Measurements from ENCODE around the gene TAL1.
A peak's percentile ranks its signal among the peaks of the same experiment; 100 is the strongest.

TAL1 gene

DNA sequence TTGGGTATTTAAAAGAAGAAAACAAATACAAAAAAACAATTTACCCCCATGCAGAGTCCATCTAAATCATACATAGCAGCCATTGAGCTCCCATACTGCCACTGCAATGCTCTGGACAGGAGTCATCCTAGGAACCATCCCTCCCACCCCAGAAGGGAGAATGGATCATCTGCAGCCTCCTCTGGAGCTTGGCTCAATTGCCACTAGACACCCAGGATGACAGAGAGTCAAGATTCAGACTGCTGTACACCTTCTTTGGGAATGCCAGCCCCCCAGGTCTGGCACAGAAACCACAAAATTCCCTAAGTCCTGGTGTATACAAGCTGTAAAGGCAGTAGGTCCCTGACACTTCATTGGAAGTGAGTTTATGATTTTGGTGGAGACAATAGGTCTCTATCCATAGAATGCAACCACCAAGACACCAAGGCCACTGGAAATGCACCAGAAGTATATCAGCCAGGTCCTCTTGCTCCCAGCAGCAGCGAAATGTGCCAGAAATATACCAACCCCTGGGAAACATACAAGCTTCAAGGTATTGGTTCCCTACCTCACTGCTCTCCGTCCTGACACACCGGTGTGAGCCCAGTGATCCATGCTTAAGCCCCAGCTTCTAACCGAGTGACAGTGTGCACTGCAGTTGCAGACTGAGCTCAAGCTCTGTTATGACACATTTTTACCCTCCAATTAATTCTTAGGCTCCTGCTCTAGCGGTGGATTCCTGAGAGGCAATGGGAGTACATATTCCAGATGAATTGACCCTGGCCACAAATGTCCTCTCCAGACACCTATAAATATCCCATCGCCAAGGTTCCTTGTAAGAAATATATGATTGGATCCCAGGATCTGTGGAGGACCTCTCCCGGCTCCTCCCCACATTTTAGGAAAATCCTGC lies 4.4 kb downstream of the TAL1 start:
- H3K27me3 ChIP-seq (ENCODE audit: control insufficient read depth, insufficient read depth, low read length) = peaks cover 95% of the 10 kb centered on the region
- no peak overlapping the region for H3K9ac ChIP-seq (ENCODE audit: low read depth, low read length)
- H3K9me3 ChIP-seq (ENCODE audit: control insufficient read depth, insufficient read depth, low read length) = no peaks in the 10 kb centered on the region
- peaks cover 15% of the 10 kb centered on the region for H3K4me1 ChIP-seq (ENCODE audit: control insufficient read depth, insufficient read depth, low read length)
- H3K4me3 ChIP-seq (ENCODE audit: low read depth, low read length) = peak overlapping the region; percentile 27
- H3K36me3 ChIP-seq (ENCODE audit: control insufficient read depth, insufficient read depth, low read length) = no peaks in the 10 kb centered on the region

DNA sequence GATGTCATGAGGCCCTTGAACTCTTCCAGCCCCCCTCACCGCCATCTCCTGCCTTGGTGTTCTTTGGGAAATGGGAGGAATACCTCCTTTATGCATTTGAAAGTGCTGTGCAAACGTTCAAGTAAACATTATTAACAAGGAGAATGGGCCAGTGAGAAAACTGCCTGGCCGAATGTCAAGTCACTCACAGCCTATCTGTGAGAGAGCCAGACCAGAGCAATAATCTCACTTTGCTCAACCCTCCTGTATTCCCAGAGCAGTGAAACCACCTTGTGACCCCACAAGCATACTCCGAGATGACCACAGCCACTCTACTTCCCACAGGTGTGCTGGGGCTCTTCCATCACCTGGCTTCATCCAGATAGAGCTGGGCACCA lies 5.2 kb downstream of the TAL1 start:
- Histone ChIP-seq H3K27me3 (ENCODE audit: control insufficient read depth, insufficient read depth, low read length) (peaks cover 96% of the 10 kb centered on the region), H3K36me3 (ENCODE audit: control insufficient read depth, insufficient read depth, low read length) (no peaks in the 10 kb centered on the region), H3K4me1 (ENCODE audit: control insufficient read depth, insufficient read depth, low read length) (peaks cover 15% of the 10 kb centered on the region), H3K9me3 (ENCODE audit: control insufficient read depth, insufficient read depth, low read length) (no peaks in the 10 kb centered on the region), H3K4me3 (ENCODE audit: low read depth, low read length) (peak overlapping the region; percentile 27), H3K9ac (ENCODE audit: low read depth, low read length) (no peak overlapping the region)

DNA sequence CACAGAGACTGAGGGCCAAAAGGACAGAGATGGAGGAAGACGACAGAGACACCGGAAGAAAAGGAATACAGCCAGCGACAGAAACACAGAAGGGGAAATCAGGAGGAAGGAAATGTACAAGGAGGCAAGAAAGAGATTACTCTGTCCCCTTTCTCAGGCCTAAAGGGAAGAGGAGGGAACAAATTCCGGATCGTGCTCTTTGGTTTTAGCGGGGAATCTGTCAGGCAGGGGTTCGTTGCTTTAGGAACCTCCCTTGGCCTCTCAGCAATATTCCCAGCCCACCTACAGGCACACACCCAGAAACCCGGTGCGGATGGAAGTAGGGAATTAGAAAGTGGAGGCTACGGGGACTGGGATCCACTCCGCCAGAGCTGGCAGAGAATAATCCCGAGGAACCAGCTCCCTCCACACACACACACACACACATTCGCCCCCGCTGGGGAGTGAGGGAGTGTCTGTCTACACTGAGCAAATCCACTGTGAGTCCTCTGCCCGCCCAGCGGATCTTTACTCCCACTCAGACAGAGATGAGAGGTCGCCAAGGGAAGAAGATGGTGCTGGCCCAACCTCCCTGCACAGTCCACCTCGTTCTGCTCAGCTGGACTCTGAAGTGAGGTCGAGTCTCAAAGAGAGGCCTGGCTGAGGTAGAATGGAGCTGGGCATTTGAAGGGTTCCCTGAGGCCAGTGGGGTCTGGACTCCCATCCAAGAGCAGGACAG lies 5.7 kb downstream of the TAL1 start:
- no peak overlapping the region for H3K9ac ChIP-seq (ENCODE audit: low read depth, low read length)
- H3K4me1 ChIP-seq (ENCODE audit: control insufficient read depth, insufficient read depth, low read length) = peaks cover 15% of the 10 kb centered on the region
- H3K27me3 ChIP-seq (ENCODE audit: control insufficient read depth, insufficient read depth, low read length) = peaks cover 96% of the 10 kb centered on the region
- no peaks in the 10 kb centered on the region for H3K36me3 ChIP-seq (ENCODE audit: control insufficient read depth, insufficient read depth, low read length)
- no peaks in the 10 kb centered on the region for H3K9me3 ChIP-seq (ENCODE audit: control insufficient read depth, insufficient read depth, low read length)
- H3K4me3 ChIP-seq (ENCODE audit: low read depth, low read length) = peak overlapping the region; percentile 34

DNA sequence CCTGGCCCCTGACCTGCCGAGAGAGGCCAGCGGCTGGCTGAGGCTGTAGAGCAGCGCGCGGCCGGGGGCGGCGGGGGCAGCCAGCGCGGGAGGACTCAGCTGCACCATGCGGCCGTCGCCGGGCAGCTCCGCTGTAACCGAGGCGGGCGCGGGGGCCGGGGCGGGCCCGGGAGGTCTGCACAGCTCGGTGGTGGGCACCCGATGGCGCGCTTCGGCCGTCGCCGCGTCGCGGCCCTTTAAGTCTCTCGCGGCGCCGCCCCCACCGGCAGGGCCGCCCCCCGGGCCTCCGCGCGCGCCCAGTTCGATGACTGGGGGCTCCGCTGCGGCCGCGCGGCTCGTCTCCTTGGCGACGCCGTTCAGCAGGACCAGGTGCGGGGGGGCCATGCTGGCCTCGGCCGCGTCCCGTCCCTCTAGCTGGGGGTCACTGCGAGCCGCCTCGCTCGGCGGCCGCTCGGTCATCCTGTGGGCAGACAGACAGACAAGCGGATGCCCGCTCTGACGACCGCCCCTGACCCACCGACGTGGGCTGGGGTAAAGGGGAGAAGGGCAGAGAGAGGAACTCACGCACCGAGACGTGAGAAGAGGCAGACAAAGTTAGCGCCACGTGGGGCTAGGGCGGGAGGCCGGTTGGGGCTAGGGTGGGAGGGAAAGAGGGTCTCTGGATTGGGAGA lies 6.5 kb downstream of the TAL1 start:
- Histone ChIP-seq H3K9ac (ENCODE audit: low read depth, low read length) (no peak overlapping the region), H3K4me1 (ENCODE audit: control insufficient read depth, insufficient read depth, low read length) (peaks cover 15% of the 10 kb centered on the region), H3K9me3 (ENCODE audit: control insufficient read depth, insufficient read depth, low read length) (no peaks in the 10 kb centered on the region), H3K4me3 (ENCODE audit: low read depth, low read length) (peak overlapping the region; percentile 34), H3K27me3 (ENCODE audit: control insufficient read depth, insufficient read depth, low read length) (peaks cover 97% of the 10 kb centered on the region), H3K36me3 (ENCODE audit: control insufficient read depth, insufficient read depth, low read length) (no peaks in the 10 kb centered on the region)

DNA sequence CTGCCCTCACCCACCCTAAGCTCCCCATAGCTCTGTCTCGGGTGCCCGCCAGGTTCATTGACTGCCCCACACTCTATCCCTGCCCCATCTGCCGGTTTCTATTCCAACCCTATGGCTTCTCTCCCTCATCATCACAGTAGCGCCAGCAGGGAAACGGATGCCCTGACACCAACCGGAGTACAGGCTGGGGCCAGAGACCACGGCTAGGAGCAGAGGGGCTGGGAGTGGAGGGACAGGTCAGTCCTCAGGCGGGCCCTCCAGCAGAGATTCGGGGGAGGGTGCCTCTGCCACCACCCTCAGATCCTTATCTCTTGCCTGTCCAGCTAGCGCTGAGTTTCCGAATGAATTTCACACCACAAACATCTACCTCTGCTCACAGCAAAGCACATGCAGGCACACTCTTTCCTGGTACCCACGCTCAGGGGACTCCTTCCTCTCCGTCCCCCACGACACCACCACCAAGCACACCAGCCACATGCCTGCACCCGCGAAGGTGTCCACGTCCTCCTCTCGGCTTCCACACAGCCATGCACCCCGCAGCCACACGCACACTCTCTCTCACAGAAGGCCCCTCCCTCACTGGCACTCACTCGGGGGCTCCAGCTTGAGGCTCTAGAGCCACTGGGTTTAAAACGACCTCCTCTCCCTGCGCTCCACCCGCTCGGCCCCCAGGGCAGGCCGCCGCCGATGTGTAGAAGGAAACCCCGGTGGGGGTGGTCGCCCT lies 7.2 kb downstream of the TAL1 start:
- Histone ChIP-seq H3K9ac (ENCODE audit: low read depth, low read length) (no peak overlapping the region), H3K4me1 (ENCODE audit: control insufficient read depth, insufficient read depth, low read length) (peaks cover 15% of the 10 kb centered on the region), H3K9me3 (ENCODE audit: control insufficient read depth, insufficient read depth, low read length) (no peaks in the 10 kb centered on the region), H3K4me3 (ENCODE audit: low read depth, low read length) (peak overlapping the region; percentile 39), H3K27me3 (ENCODE audit: control insufficient read depth, insufficient read depth, low read length) (peaks cover 97% of the 10 kb centered on the region), H3K36me3 (ENCODE audit: control insufficient read depth, insufficient read depth, low read length) (no peaks in the 10 kb centered on the region)

DNA sequence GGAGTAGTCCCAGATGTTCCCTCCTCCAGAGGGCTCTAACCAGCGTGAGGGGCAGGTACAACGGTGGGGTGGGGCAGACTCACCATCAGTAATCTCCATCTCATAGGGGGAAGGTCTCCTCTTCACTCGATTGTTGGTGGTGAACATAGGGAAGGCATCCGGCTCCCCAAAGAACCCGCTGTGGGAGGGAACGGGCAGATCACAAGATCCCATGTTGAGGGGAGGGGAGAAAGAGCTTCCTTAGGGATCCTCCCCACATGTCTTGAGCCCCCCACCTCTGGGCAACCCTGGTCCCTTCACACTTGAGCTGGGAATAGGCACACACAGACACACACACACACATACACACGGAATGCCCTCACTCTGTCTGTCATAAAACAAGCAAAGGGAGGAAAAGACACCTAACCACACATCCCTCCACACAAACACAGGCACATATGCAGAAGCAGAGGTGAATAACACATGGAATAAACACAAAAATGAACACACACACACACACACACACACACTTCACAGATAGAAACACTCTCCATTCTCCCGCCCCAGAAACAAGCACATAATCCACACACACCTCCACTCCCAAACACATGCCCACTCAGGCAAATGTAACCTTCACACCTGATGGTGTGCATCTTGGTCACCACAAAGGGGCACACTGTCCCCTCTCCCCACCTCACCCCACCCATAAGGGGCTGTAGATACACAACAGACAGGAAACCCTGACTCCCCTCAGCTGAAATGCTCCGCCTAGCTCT lies 7.9 kb downstream of the TAL1 start:
- no peaks in the 10 kb centered on the region for H3K9me3 ChIP-seq (ENCODE audit: control insufficient read depth, insufficient read depth, low read length)
- no peak overlapping the region for H3K9ac ChIP-seq (ENCODE audit: low read depth, low read length)
- H3K27me3 ChIP-seq (ENCODE audit: control insufficient read depth, insufficient read depth, low read length) = peaks cover 94% of the 10 kb centered on the region
- H3K4me3 ChIP-seq (ENCODE audit: low read depth, low read length) = peak overlapping the region; percentile 39
- no peaks in the 10 kb centered on the region for H3K36me3 ChIP-seq (ENCODE audit: control insufficient read depth, insufficient read depth, low read length)
- H3K4me1 ChIP-seq (ENCODE audit: control insufficient read depth, insufficient read depth, low read length) = peaks cover 12% of the 10 kb centered on the region

DNA sequence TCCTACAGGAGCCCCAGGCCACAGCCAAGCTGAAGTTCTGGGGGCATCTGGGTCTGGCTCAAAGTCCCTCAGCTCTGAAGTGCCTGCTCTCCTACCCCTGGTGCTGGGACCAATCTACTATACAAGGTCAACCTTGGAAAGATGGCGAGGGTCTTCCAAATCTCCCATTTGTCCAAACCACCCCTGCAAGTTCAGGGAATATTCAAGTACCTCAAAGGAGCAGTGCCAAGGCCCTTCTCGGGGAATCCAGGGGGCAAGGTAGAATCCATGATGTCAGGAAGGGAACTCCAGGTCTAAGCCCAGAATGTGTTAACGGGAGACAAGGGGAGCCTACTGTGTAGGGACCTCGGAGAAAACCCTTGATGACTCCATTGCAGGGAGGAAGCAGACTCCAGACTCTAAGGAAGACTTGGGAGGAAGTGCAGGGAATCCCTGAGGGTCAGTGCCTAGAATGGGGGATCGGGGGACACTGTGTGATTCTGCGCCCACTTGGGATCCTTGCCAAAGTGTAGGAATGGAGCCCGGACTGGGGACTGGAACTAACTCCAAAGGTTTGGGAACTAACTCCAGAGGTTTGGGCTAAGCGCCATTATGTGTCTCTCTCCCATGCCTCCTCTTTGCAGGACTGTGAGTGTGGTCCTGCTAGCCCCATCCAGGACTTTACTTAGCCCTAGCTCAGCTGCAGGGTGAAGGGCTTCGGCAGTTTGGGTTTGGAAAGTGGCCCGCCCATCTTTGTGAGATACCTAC lies 8.7 kb downstream of the TAL1 start:
- peaks cover 7% of the 10 kb centered on the region for H3K4me1 ChIP-seq (ENCODE audit: control insufficient read depth, insufficient read depth, low read length)
- no peak overlapping the region for H3K9ac ChIP-seq (ENCODE audit: low read depth, low read length)
- peak overlapping the region; percentile 39 for H3K4me3 ChIP-seq (ENCODE audit: low read depth, low read length)
- H3K27me3 ChIP-seq (ENCODE audit: control insufficient read depth, insufficient read depth, low read length) = peaks cover 94% of the 10 kb centered on the region
- no peaks in the 10 kb centered on the region for H3K9me3 ChIP-seq (ENCODE audit: control insufficient read depth, insufficient read depth, low read length)
- H3K36me3 ChIP-seq (ENCODE audit: control insufficient read depth, insufficient read depth, low read length) = no peaks in the 10 kb centered on the region

DNA sequence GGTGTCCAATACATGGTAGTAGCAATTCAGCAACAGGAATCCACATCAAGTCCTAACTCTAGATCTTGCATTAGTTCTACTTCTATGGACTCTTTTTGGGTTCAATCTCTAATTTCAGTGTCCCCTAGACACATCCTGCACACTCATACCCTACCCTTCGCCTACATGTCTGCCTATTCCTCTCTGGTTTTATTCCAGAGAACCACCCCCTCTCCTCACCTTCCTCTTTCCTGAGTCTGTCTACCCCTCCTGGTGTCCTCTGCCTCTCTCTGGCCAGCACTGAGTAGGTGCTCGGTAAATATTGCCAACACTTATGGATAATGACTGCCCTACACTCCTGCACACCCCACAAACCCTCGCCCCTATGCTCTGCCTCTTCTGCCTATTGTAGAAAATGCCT lies 9.5 kb downstream of the TAL1 start:
- Histone ChIP-seq H3K27me3 (ENCODE audit: control insufficient read depth, insufficient read depth, low read length) (peaks cover 94% of the 10 kb centered on the region), H3K4me3 (ENCODE audit: low read depth, low read length) (no peak overlapping the region)

DNA sequence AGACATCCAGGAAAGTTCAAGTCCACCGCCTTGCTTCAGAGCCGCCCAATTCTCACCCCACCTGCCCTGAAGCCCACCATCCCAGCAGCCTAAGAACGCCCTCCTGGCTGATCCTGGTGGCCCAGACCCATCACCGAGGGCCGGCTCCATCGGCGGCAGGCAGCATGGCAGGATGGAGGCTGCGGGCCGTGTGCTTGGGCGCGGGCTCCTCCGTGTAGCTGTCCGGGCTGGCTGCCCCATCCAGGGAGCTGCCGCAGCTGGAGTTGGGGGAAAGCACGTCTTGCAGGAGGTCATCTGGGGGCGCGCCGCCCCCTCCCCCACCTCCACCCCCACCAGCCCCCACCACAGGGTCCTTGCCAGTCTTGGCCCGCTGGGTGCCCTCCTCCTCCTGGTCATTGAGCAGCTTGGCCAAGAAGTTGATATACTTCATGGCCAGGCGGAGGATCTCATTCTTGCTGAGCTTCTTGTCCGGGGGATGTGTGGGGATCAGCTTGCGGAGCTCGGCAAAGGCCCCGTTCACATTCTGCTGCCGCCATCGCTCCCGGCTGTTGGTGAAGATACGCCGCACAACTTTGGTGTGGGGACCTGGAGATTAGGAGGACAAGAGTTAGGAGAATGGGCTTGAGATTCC lies 12.3 kb downstream of the TAL1 start:
- Histone ChIP-seq H3K9me3 (ENCODE audit: control insufficient read depth, insufficient read depth, low read length) (no peaks in the 10 kb centered on the region), H3K36me3 (ENCODE audit: control insufficient read depth, insufficient read depth, low read length) (no peaks in the 10 kb centered on the region), H3K27me3 (ENCODE audit: control insufficient read depth, insufficient read depth, low read length) (peaks cover 90% of the 10 kb centered on the region), H3K4me3 (ENCODE audit: low read depth, low read length) (no peak overlapping the region), H3K4me1 (ENCODE audit: control insufficient read depth, insufficient read depth, low read length) (peaks cover 7% of the 10 kb centered on the region), H3K9ac (ENCODE audit: low read depth, low read length) (no peak overlapping the region)

More for the DNA sequence above, 9.5 kb downstream of the TAL1 start:
- Histone ChIP-seq H3K36me3 (ENCODE audit: control insufficient read depth, insufficient read depth, low read length) (no peaks in the 10 kb centered on the region), H3K9ac (ENCODE audit: low read depth, low read length) (no peak overlapping the region), H3K4me1 (ENCODE audit: control insufficient read depth, insufficient read depth, low read length) (peaks cover 7% of the 10 kb centered on the region), H3K9me3 (ENCODE audit: control insufficient read depth, insufficient read depth, low read length) (no peaks in the 10 kb centered on the region)

DNA sequence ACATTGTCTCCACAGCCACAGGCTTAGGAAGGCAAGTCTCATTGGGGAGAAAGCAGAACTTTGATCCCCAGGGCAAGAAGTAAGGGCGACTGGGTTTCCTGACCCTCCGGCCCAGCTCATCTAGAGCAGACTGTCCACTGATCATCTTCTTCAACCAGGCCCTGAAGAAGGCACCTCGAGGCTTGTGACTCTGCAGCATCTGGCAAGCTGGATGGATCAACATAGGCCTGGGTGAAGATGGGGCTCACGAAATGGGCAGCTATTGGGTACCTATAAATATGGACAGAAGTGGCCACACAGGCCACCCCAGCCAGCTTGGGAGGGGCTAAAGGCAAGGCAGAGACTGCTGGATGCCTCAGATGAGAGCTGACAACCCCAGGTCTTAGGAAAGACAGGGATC lies 13.0 kb downstream of the TAL1 start:
- peaks cover 2% of the 10 kb centered on the region for H3K4me1 ChIP-seq (ENCODE audit: control insufficient read depth, insufficient read depth, low read length)
- no peaks in the 10 kb centered on the region for H3K9me3 ChIP-seq (ENCODE audit: control insufficient read depth, insufficient read depth, low read length)
- H3K9ac ChIP-seq (ENCODE audit: low read depth, low read length) = no peak overlapping the region
- no peak overlapping the region for H3K4me3 ChIP-seq (ENCODE audit: low read depth, low read length)
- H3K27me3 ChIP-seq (ENCODE audit: control insufficient read depth, insufficient read depth, low read length) = peaks cover 90% of the 10 kb centered on the region
- H3K36me3 ChIP-seq (ENCODE audit: control insufficient read depth, insufficient read depth, low read length) = no peaks in the 10 kb centered on the region
